Transverse colon (tissue), 4 donors: ENCODE measurements around the gene SUPT5H.
A peak's percentile ranks its signal among the peaks of the same experiment; 100 is the strongest.

ENCODE experiments used
- CTCF ChIP-seq, 5 experiments: fragments of 200-600 bp in 3 of 5; fragments of 450-650 bp in 2 of 5; sonication (generic) in 3 of 5; IDR thresholded peaks; 1 replicate in 2 of 5; 2 replicates in 3 of 5; pipeline ENCODE4 v1.5.1; 2016 to 2017; ENCODE audit warnings: antibody characterized with exemption in 5 of 5, inconsistent platforms in 3 of 5, mild to moderate bottlenecking in 2 of 5, moderate library complexity in 1 of 5
- EP300 ChIP-seq: sonication (generic); formaldehyde crosslinking; IDR thresholded peaks from one replicate; pipeline ENCODE4 v1.6.1; 2017; ENCODE audit warnings: antibody characterized with exemption, low read depth
- POLR2A ChIP-seq: fragments of 450-650 bp; IDR thresholded peaks from one replicate; pipeline ENCODE4 v1.6.1; 2016; ENCODE audit warnings: antibody characterized with exemption, mild to moderate bottlenecking, moderate library complexity
- POLR2AphosphoS5 ChIP-seq, 3 donors: sonication (generic); formaldehyde crosslinking; IDR thresholded peaks; one replicate each; pipeline ENCODE4 v1.6.1; 2016; ENCODE audit warnings: antibody characterized with exemption in 3 of 3

DNA sequence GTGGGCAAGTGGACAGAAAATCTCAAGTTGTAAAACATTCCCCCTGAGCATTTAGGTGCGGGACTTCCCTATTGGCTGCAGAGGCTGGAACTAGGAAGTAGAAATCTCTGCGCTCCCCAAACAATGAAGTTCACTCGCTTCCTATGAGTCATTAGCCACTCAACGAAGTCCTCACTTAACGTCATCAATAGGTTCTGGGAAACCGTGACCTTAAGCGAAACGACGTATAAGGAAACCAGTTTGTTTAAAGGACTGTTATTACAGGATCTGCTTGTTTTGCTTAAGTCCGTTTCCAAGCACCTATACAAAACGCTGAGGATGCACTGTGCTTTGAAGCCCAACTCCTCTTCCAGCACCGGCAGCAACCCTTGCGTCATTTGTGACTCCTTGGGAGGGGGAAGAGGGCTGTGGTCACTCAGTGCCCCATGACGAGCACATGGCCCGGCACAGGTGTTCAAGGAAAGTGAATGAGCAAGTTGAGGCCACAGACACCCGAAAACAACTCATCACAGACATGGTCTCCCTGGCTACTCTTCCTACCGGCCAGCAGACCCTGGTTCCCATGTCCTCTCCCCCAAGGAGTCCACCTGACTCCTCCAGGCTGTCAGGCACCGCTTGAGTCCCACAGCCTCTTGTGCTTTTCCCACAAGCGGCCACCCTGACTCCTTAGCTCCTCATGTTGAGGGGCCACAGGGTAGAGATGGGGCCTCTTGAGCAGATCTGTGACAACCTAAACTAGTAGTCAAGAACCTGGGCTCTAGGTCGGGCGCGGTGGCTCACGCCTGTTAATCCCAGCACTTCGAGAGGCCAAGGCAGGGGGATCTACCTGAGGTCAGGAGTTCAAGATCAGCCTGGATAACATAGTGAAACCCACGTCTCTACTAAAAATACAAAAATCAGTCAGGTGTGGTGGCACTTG, 14.4 kb upstream of the SUPT5H start:
- TF ChIP-seq CTCF (IDR thresholded peaks at IDR 0.05): no peak
- TF ChIP-seq POLR2A: peak; percentile 20
- peak; percentile 59 for TF ChIP-seq EP300
- peak; percentile 27 to 38 (median 34) for TF ChIP-seq POLR2AphosphoS5 (IDR thresholded peaks at IDR 0.05)
